GM18519 (cell line): ENCODE data around the gene S100G.

ENCODE experiments used
- ATAC-seq: cut with Tn5 transposase; IDR thresholded peaks from one replicate; pipeline ENCODE4 v1.9.1; 2021; ENCODE audit warnings: mild to moderate bottlenecking, moderate library complexity; ENCODE audit not compliant: unreplicated experiment, low FRiP score

S100G gene

GRCh38 chrX:16702700-16703599, 53.0 kb downstream of the S100G start:
- no peak for ATAC-seq
